Left ventricle myocardium inferior (tissue), 1 donor: ENCODE measurements around the gene C11orf68. TPM values are rescaled to one million over a fixed set of nuclear protein-coding genes. Genes with fewer than 3 reads are reported as not detected.

Experiments
- DNase-seq: peaks from one replicate; pipeline ENCODE4 v3.0.0-alpha.2; 2020
- H3K27ac ChIP-seq: fragments of 200-600 bp; replicated peaks from 2 replicates; pipeline ENCODE4 v1.8.0; 2021
- H3K27me3 ChIP-seq: fragments of 200-600 bp; 2 replicates; pipeline ENCODE4 v1.8.0; 2021; ENCODE audit warnings: low read depth
- H3K36me3 ChIP-seq: fragments of 200-600 bp; 2 replicates; pipeline ENCODE4 v1.8.0; 2021
- H3K4me1 ChIP-seq: fragments of 200-600 bp; 2 replicates; pipeline ENCODE4 v1.8.0; 2021
- H3K4me3 ChIP-seq: fragments of 200-600 bp; 2 replicates; pipeline ENCODE4 v1.8.0; 2021; ENCODE audit warnings: mild to moderate bottlenecking, moderate library complexity
- H3K9me3 ChIP-seq: fragments of 200-600 bp; replicated peaks from 2 replicates; pipeline ENCODE4 v1.8.0; 2021
- intact Hi-C: fragments of 100-400 bp; cut with micrococcal nuclease; formaldehyde crosslinking; loops from one replicate; pipeline ENCODE4 v1.11.0; 2022
- total RNA-seq: library from RNA; stranded (reverse); fragmentation: NEBNext Ultra II Directional; extraction: Animal tissue kit (Norgen Biotek cat#: 25700); gene quantifications from one replicate; pipeline ENCODE4 v1.2.1, GENCODE V29; 2021
- TF ChIP-seq, protein P1 (sequence below): fragments of 200-600 bp; IDR thresholded peaks from 2 replicates; pipeline ENCODE4 v1.8.0; 2021; ENCODE audit warnings: antibody characterized with exemption, mild to moderate bottlenecking, borderline replicate concordance
- donor health status: DM: no; HTN: yes; CAD: no; lungs with severe emphysema.

C11orf68 gene
- total RNA-seq, 1 donor from 2014 or later, result 37.3 TPM

- no peak for DNase-seq
- Histone ChIP-seq H3K9me3 (no peaks in the 10 kb centered on the region), H3K4me1 (peaks cover 38% of the 10 kb centered on the region), H3K4me3 (no peak overlapping the region), H3K27ac (no peak overlapping the region), H3K27me3 (no peaks in the 10 kb centered on the region), H3K36me3 (peaks cover 32% of the 10 kb centered on the region)
- TF ChIP-seq, protein P1, sequence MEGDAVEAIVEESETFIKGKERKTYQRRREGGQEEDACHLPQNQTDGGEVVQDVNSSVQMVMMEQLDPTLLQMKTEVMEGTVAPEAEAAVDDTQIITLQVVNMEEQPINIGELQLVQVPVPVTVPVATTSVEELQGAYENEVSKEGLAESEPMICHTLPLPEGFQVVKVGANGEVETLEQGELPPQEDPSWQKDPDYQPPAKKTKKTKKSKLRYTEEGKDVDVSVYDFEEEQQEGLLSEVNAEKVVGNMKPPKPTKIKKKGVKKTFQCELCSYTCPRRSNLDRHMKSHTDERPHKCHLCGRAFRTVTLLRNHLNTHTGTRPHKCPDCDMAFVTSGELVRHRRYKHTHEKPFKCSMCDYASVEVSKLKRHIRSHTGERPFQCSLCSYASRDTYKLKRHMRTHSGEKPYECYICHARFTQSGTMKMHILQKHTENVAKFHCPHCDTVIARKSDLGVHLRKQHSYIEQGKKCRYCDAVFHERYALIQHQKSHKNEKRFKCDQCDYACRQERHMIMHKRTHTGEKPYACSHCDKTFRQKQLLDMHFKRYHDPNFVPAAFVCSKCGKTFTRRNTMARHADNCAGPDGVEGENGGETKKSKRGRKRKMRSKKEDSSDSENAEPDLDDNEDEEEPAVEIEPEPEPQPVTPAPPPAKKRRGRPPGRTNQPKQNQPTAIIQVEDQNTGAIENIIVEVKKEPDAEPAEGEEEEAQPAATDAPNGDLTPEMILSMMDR, result no peak
- intact Hi-C loops, result no loop called here
These were observed 3.0 kb upstream of the C11orf68 start for GRCh38 chr11:65921876-65922275.

GRCh38 chr11:65921033-65921555 is 2.2 kb upstream of the C11orf68 start:
- intact Hi-C loops, result no loop called here

GRCh38 chr11:65920372-65920802 is 1.5 kb upstream of the C11orf68 start:
- H3K9me3 ChIP-seq, result no peaks in the 10 kb centered on the region
- TF ChIP-seq, protein P1, result no peak
- H3K4me3 ChIP-seq, result peak overlapping the region; percentile 100
- no peaks in the 10 kb centered on the region for H3K27me3 ChIP-seq
- peak overlapping the region; percentile 88 for H3K27ac ChIP-seq
- H3K4me1 ChIP-seq, result peaks cover 53% of the 10 kb centered on the region
- H3K36me3 ChIP-seq, result peaks cover 32% of the 10 kb centered on the region
- DNase-seq, result peak; percentile 24
- intact Hi-C loops, result no loop called here

More at GRCh38 chr11:65921033-65921555, 2.2 kb upstream of the C11orf68 start:
- no peak for DNase-seq
- Histone ChIP-seq H3K27me3 (no peaks in the 10 kb centered on the region), H3K36me3 (peaks cover 32% of the 10 kb centered on the region), H3K9me3 (no peaks in the 10 kb centered on the region), H3K4me3 (peak overlapping the region; percentile 100), H3K4me1 (peaks cover 46% of the 10 kb centered on the region), H3K27ac (no peak overlapping the region)
- TF ChIP-seq, protein P1, result no peak

DNA sequence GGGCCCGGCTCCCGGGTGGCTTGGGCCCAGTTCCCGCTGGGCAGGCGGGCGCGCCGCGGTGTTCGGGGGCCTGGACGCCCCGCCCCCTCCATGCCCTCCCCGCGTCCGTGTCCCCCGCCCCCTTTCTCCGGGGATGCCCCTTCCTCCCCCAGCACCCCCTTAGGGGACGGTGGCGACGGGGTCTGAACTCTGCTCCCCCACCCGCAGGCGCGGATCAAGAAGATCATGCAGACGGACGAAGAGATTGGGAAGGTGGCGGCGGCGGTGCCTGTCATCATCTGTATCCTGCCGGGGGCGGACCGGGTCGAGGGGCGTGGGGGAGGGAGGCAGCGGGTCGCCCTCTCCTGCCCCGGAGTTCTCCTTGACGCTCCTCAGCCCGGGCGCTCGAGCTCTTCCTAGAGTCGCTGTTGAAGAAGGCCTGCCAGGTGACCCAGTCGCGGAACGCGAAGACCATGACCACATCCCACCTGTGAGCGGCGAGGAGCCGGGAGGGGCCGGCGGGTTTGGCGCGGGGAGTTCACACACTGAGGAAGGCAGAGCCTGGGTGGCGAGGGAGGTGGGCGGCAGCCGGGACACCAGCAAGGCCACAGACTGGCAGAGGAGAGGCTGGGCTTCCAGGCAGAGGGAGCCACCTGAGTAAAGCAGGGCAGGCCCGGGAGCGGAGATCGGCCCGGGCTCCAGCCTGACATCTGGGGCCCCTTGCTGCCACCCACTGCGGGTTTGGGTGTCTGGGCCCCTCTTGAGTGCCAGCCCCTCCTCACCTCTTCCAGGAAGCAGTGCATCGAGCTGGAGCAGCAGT is 910 bp upstream of the C11orf68 start:
- no peak for DNase-seq
- peaks cover 32% of the 10 kb centered on the region for H3K36me3 ChIP-seq
- intact Hi-C loops, result no loop called here
- no peaks in the 10 kb centered on the region for H3K9me3 ChIP-seq
- H3K4me3 ChIP-seq, result peak overlapping the region; percentile 100
- TF ChIP-seq, protein P1, result no peak
- H3K4me1 ChIP-seq, result peaks cover 59% of the 10 kb centered on the region
- no peaks in the 10 kb centered on the region for H3K27me3 ChIP-seq
- H3K27ac ChIP-seq, result peak overlapping the region; percentile 88

DNA sequence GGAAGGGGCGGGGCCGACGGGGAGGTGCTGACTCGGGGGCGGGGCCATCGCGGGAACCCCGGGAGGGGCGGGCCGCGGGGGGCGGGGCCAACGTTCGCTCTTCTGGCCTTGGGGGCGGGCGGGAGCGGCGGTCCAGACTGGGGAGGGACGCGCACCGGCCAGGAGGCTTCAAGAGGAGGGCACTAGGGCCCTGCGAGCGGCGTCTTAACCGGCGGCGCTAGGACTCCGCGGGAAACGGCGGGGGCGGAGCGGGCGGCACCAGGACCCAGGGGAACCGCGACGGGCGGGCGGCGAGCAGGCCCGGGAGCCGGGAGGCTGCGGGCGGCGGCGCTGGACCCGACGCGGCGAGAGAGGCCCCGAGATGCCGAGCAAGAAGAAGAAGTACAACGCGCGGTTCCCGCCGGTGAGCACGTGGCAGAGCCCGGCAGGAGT is 295 bp upstream of the C11orf68 start, which contains the start of gene DRAP1:
DRAP1 (plus strand) TSS at position 286 of the 432 bp plus-strand sequence; CDS start at position 362, 76 bp downstream.
- DNase-seq, result peak; percentile 99
- Histone ChIP-seq H3K27me3 (no peaks in the 10 kb centered on the region), H3K4me3 (peak within 1 kb of the TSS; percentile 100), H3K36me3 (peaks cover 32% of the 10 kb centered on the region), H3K4me1 (peaks cover 63% of the 10 kb centered on the region), H3K27ac (peak within 1 kb of the TSS; percentile 99), H3K9me3 (no peaks in the 10 kb centered on the region)
- intact Hi-C loops, result no loop called here
- TF ChIP-seq, protein P1, result no peak
